MM.1S (cell line): Measurements from ENCODE around the gene CASP5.

ENCODE experiments used
- DNase-seq: peaks from one replicate; pipeline ENCODE4 v3.0.0-alpha.2; 2015
- H2AFZ ChIP-seq: fragments of 300-600 bp; sonication (generic); 2 replicates; pipeline ENCODE4 v1.6.0; 2016; ENCODE audit warnings: antibody characterized with exemption, low read length
- H3F3A ChIP-seq: fragments of 300-600 bp; sonication (generic); 2 replicates; pipeline ENCODE4 v1.6.1; 2016; ENCODE audit warnings: mild to moderate bottlenecking, antibody characterized with exemption, low read length, moderate library complexity, mixed read lengths; ENCODE audit not compliant: insufficient read depth
- H3K27ac ChIP-seq: fragments of 300-600 bp; sonication (generic); 2 replicates; pipeline ENCODE4 v1.5.1; 2016; ENCODE audit warnings: mild to moderate bottlenecking, low read length
- H3K27me3 ChIP-seq: fragments of 300-600 bp; sonication (generic); replicated peaks from 2 replicates; pipeline ENCODE4 v1.6.0; 2016; ENCODE audit warnings: low read length; ENCODE audit not compliant: insufficient read depth
- H3K36me3 ChIP-seq: fragments of 300-600 bp; sonication (generic); replicated peaks from 2 replicates; pipeline ENCODE4 v1.6.1; 2016; ENCODE audit warnings: mild to moderate bottlenecking, low read length, mixed read lengths; ENCODE audit not compliant: insufficient read depth
- H3K4me1 ChIP-seq: fragments of 300-600 bp; sonication (generic); 2 replicates; pipeline ENCODE4 v1.6.1; 2016; ENCODE audit warnings: low read length, mixed read lengths
- H3K4me2 ChIP-seq: fragments of 300-600 bp; sonication (generic); 2 replicates; pipeline ENCODE4 v1.6.0; 2016; ENCODE audit warnings: low read depth, low read length
- H3K4me3 ChIP-seq: fragments of 300-600 bp; sonication (generic); 2 replicates; pipeline ENCODE4 v1.5.1; 2016; ENCODE audit warnings: low read length, mixed read lengths
- H3K79me2 ChIP-seq: fragments of 300-600 bp; sonication (generic); 2 replicates; pipeline ENCODE4 v1.6.1; 2016; ENCODE audit warnings: mixed run types, low read length, mixed read lengths
- H3K9ac ChIP-seq: fragments of 300-600 bp; sonication (generic); 2 replicates; pipeline ENCODE4 v1.6.1; 2016; ENCODE audit warnings: low read length, mixed read lengths
- H3K9me2 ChIP-seq: fragments of 300-600 bp; sonication (generic); replicated peaks from 2 replicates; pipeline ENCODE4 v1.6.1; 2016; ENCODE audit warnings: mild to moderate bottlenecking, low read length, mixed read lengths; ENCODE audit not compliant: insufficient read depth
- H3K9me3 ChIP-seq: fragments of 300-600 bp; sonication (generic); replicated peaks from 2 replicates; pipeline ENCODE4 v1.6.1; 2016; ENCODE audit warnings: mild to moderate bottlenecking, low read length, mixed read lengths; ENCODE audit not compliant: insufficient read depth
- H4K20me1 ChIP-seq: fragments of 300-600 bp; sonication (generic); 2 replicates; pipeline ENCODE4 v1.6.1; 2016; ENCODE audit warnings: mild to moderate bottlenecking, low read length, moderate library complexity, mixed read lengths; ENCODE audit not compliant: insufficient read depth
- EZH2 ChIP-seq: fragments of 300-600 bp; sonication (generic); optimal IDR thresholded peaks from 2 replicates; pipeline ENCODE3; 2017; ENCODE audit warnings: low read depth, mild to moderate bottlenecking, antibody characterized with exemption, low read length, mixed read lengths
- EZH2phosphoT487 ChIP-seq: fragments of 300-600 bp; sonication (generic); IDR thresholded peaks from 2 replicates; pipeline ENCODE4 v1.6.1; 2018; ENCODE audit warnings: antibody characterized with exemption, low read length
- TF ChIP-seq, protein P1 (sequence below): fragments of 300-600 bp; sonication (generic); IDR thresholded peaks from 2 replicates; pipeline ENCODE4 v1.5.1; 2016; ENCODE audit warnings: antibody characterized with exemption, low read length, mixed read lengths

CASP5 gene

DNA sequence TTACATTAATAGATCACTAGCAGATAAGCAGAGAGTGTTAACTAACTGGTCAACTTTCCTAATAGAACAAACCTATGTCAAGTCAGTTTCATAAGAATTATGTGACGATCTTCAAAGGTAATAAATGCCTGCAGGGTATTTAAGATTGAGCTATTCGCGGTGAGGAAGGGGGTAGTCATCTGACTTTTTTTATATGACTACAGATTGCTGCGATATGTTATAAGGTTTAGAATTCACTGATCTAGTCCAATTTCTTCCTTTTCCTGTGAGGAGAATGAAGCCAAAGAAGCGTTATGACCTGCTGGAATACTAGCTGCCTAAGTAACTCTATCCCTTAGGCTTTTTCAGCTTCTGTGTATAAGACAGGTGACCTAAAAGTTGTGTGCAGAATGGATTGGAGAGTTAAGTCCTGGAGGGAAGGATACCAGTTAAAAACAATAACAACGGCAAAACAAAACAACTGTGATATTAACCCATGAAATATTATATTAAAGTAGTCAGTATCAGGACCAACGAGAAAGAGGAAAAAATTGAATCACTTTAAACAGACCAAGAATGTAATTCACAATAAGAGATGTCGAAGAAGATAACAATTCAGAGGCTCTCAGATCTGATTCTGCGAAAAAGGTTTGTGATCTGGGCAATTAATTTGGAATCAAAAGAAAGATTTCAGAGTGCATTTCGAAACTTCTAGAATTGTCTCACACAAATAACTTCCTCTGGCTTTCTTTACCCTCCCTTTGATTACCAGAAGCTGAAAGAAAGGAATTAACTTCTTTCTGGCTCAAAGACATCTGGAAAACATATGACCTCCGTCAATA lies 55.2 kb downstream of the CASP5 start:
- H3K9me2 ChIP-seq: no peaks in the 10 kb centered on the region
- H3K9me3 ChIP-seq: no peaks in the 10 kb centered on the region
- no peaks in the 10 kb centered on the region for H3F3A ChIP-seq
- H3K27ac ChIP-seq: peak overlapping the region; percentile 47; the same call in 1 of the 2 replicates
- peak overlapping the region; percentile 79 for H2AFZ ChIP-seq
- peak overlapping the region; percentile 74 for H3K4me3 ChIP-seq
- H3K4me2 ChIP-seq: peak overlapping the region; percentile 65
- H3K36me3 ChIP-seq: no peaks in the 10 kb centered on the region
- H3K9ac ChIP-seq: peak overlapping the region; percentile 72
- H3K27me3 ChIP-seq: no peaks in the 10 kb centered on the region
- peaks cover 46% of the 10 kb centered on the region for H3K79me2 ChIP-seq
- TF ChIP-seq, protein P1, sequence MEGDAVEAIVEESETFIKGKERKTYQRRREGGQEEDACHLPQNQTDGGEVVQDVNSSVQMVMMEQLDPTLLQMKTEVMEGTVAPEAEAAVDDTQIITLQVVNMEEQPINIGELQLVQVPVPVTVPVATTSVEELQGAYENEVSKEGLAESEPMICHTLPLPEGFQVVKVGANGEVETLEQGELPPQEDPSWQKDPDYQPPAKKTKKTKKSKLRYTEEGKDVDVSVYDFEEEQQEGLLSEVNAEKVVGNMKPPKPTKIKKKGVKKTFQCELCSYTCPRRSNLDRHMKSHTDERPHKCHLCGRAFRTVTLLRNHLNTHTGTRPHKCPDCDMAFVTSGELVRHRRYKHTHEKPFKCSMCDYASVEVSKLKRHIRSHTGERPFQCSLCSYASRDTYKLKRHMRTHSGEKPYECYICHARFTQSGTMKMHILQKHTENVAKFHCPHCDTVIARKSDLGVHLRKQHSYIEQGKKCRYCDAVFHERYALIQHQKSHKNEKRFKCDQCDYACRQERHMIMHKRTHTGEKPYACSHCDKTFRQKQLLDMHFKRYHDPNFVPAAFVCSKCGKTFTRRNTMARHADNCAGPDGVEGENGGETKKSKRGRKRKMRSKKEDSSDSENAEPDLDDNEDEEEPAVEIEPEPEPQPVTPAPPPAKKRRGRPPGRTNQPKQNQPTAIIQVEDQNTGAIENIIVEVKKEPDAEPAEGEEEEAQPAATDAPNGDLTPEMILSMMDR: no peak
- TF ChIP-seq EZH2phosphoT487: no peak
- no peak for TF ChIP-seq EZH2
- no peaks in the 10 kb centered on the region for H4K20me1 ChIP-seq
- DNase-seq: no peak
- H3K4me1 ChIP-seq: peaks cover 12% of the 10 kb centered on the region

GRCh38 chr11:104965735-104966134 lies 57.2 kb downstream of the CASP5 start:
- no peaks in the 10 kb centered on the region for H3F3A ChIP-seq
- H3K9me3 ChIP-seq: no peaks in the 10 kb centered on the region
- no peak overlapping the region for H2AFZ ChIP-seq
- no peaks in the 10 kb centered on the region for H4K20me1 ChIP-seq
- H3K4me1 ChIP-seq: peaks cover 12% of the 10 kb centered on the region
- H3K36me3 ChIP-seq: no peaks in the 10 kb centered on the region
- no peak overlapping the region for H3K9ac ChIP-seq
- no peak overlapping the region for H3K27ac ChIP-seq
- no peak for DNase-seq
- TF ChIP-seq EZH2phosphoT487: no peak
- TF ChIP-seq, protein P1: no peak
- TF ChIP-seq EZH2: no peak
- no peaks in the 10 kb centered on the region for H3K9me2 ChIP-seq
- H3K4me3 ChIP-seq: no peak overlapping the region
- peaks cover 60% of the 10 kb centered on the region for H3K79me2 ChIP-seq
- no peak overlapping the region for H3K4me2 ChIP-seq
- H3K27me3 ChIP-seq: no peaks in the 10 kb centered on the region

DNA sequence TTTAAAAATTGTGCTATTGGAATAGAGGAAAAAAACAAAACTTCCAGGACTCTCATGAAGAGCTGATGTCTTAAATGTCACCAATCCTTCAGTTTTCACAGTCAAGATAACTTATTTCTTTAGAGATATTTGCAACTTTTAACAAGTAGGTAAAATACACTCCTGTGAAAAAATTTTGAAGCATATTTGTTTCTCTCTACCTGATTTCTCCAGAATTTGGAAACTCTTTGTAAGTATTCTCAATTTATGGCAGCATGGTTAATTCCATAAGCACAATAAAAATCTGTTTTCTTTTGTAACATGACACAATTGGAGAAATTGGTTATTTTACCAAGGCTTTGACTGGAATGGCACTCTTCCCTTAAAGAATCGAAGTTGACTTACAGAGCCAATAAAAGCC lies 58.7 kb downstream of the CASP5 start:
- H3K4me1 ChIP-seq: peaks cover 12% of the 10 kb centered on the region
- H3K9me2 ChIP-seq: no peaks in the 10 kb centered on the region
- H3K27me3 ChIP-seq: no peaks in the 10 kb centered on the region
- H3K27ac ChIP-seq: no peak overlapping the region
- no peaks in the 10 kb centered on the region for H3K36me3 ChIP-seq
- H3K4me2 ChIP-seq: no peak overlapping the region
- no peak overlapping the region for H2AFZ ChIP-seq
- no peaks in the 10 kb centered on the region for H3K9me3 ChIP-seq
- H3K4me3 ChIP-seq: no peak overlapping the region
- H3K79me2 ChIP-seq: peaks cover 60% of the 10 kb centered on the region
- DNase-seq: no peak
- H4K20me1 ChIP-seq: no peaks in the 10 kb centered on the region
- H3F3A ChIP-seq: 0 out of 2 replicates have a peak, but pooled peaks cover 4% of the 10 kb centered on the region
- H3K9ac ChIP-seq: no peak overlapping the region
- TF ChIP-seq EZH2phosphoT487: no peak
- TF ChIP-seq EZH2: no peak
- TF ChIP-seq, protein P1: no peak
